Measurements from ENCODE around the gene MAMSTR. TPM values are rescaled to one million over a fixed set of nuclear protein-coding genes. Genes with fewer than 3 reads are reported as not detected.

Gene MAMSTR
- total and polyA plus RNA-seq, 4 donors = 0.89 to 6.6 (median 3.3) TPM

DNA sequence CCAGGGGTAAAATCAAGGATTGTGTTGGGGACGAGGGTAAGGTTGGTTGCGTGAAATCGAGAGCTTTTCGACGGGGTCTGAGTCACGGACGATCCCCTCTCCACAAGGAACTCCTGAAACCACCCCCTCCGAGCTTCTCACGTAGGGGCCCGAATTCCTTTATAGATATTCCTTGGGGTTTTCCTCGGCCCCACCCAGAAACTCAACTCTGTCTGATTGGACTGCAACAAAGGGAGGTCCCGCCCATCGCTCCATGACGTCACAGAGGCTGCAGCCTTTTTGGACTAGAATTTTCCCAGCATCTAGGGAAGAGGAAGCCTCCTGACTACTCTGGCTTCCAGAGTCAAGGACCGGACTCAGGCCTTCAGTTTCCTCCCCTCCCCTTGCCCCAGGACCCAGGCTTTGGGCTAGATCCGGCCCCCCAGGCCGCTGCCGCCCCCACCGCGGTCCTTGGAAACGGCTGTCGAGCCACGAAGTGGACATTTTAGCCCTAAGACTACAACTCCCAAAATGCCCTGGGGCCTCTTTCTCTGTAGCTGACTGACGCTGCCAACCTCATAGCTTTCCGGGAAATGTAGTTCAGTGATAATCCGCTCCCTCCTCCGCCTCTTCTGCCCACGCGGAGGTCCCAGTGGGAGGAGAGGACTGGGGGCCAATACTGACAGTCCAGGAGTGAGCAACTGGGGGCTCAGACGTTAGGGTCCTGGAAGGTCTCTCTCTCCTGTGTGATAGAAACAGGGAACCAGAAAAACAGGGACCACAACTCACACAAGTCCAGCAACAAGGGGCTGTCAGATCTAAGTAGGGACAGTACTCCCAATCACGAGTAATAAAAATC is 27.4 kb upstream of the MAMSTR start, which contains the start of gene IZUMO1:
Gene IZUMO1, minus strand, starts transcription at position 172 of the 838 bp plus-strand sequence. CDS start 1,050 bp downstream, outside the sequence.
- Histone ChIP-seq H3K9me3 (ENCODE audit: control insufficient read depth, insufficient read depth, low read length) (no peaks in the 10 kb centered on the region), H3K36me3 (ENCODE audit: control insufficient read depth, insufficient read depth, low read length) (peaks cover 8% of the 10 kb centered on the region), H3K27me3 (ENCODE audit: control insufficient read depth, insufficient read depth, low read length) (peaks cover 31% of the 10 kb centered on the region), H3K4me3 (ENCODE audit: low read depth, low read length) (peak within 1 kb of the TSS; percentile 55), H3K4me1 (ENCODE audit: control insufficient read depth, insufficient read depth, low read length) (peaks cover 12% of the 10 kb centered on the region), H3K27ac (ENCODE audit: low read depth, low read length) (peak within 1 kb of the TSS; percentile 67)
- under 1% methylated on average over 18 of the region's 31 CpGs for WGBS (ENCODE audit: insufficient coverage)
- peak in 5 of 6 donors; percentile 64 to 97 (median 79) for DNase-seq (ENCODE audit: low read depth in 4 of 6, low spot score in 6 of 6)

DNA sequence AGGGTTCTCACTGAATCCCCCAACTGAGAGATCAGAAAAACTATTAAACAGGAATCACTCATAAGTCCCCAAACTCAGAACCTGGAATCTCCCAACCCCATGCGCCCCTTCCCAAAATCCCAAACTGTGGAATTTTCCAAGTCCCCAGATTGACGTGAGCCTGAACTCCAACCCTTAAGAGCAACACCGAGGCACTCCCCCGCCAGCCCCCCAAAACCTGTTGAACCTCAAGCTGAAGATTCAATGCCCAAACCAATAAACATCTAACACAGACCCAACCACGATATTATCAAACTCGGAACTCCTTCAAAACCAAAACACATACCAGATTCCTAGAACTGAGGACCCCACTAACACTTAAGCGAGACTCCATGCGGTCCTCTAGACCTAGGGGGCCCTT is 26.6 kb upstream of the MAMSTR start:
- no peaks in the 10 kb centered on the region for H3K9me3 ChIP-seq (ENCODE audit: control insufficient read depth, insufficient read depth, low read length)
- DNase-seq (ENCODE audit: low read depth in 4 of 6, low spot score in 6 of 6) = no peak
- 49% methylated on average over 8 of the region's 8 CpGs for WGBS (ENCODE audit: insufficient coverage)
- H3K4me3 ChIP-seq (ENCODE audit: low read depth, low read length) = no peak overlapping the region
- H3K4me1 ChIP-seq (ENCODE audit: control insufficient read depth, insufficient read depth, low read length) = peaks cover 19% of the 10 kb centered on the region
- peaks cover 8% of the 10 kb centered on the region for H3K36me3 ChIP-seq (ENCODE audit: control insufficient read depth, insufficient read depth, low read length)
- H3K27ac ChIP-seq (ENCODE audit: low read depth, low read length) = no peak overlapping the region
- peaks cover 24% of the 10 kb centered on the region for H3K27me3 ChIP-seq (ENCODE audit: control insufficient read depth, insufficient read depth, low read length)

DNA sequence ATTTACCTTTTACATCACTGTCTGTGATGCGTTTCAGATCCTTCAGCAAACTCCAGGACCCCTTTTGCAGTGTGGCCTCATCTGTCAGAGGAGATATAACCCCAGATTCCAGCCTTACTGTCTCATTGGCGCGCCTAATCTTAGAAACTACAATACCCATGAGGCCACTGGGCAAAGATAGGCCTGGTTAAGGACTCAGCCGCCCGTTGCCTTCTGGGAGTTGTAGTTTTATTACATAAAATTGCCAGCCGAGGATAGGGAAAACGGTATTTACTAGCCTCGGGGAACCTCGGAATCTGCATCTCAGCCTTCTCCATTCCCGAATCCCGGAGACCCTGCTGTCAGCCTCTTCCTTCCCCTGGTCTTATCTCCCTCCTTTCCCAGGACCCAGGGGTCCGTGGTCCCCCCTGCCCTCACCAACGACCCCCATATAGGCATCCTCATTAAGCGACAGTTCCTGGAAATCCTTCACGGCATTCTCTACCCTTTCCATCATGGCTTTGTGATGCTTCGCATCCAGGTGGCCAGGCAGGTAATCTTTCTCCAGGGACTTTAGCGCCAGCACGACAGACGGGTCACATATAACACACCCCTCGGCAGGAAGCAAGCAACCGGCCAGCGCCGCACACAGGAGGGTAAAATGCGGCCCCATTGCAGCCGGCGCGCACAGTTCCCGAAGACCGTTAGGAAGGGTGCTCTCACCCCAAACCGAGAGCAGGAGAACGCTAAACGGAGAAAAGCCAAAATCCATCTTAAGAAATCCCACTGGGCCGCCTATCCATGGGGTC is 25.9 kb upstream of the MAMSTR start:
- H3K4me3 ChIP-seq (ENCODE audit: low read depth, low read length) = no peak overlapping the region
- H3K4me1 ChIP-seq (ENCODE audit: control insufficient read depth, insufficient read depth, low read length) = peaks cover 26% of the 10 kb centered on the region
- H3K27me3 ChIP-seq (ENCODE audit: control insufficient read depth, insufficient read depth, low read length) = peaks cover 21% of the 10 kb centered on the region
- H3K9me3 ChIP-seq (ENCODE audit: control insufficient read depth, insufficient read depth, low read length) = no peaks in the 10 kb centered on the region
- peaks cover 3% of the 10 kb centered on the region for H3K36me3 ChIP-seq (ENCODE audit: control insufficient read depth, insufficient read depth, low read length)
- H3K27ac ChIP-seq (ENCODE audit: low read depth, low read length) = no peak overlapping the region
- 17% methylated on average over 28 of the region's 33 CpGs for WGBS (ENCODE audit: insufficient coverage)
- peak in 3 of 6 donors; percentile 43 to 93 (median 84) for DNase-seq (ENCODE audit: low read depth in 4 of 6, low spot score in 6 of 6)

GRCh38 chr19:48742096-48742495 is 22.6 kb upstream of the MAMSTR start:
- WGBS (ENCODE audit: insufficient coverage) = 100% methylated on average over 2 of the region's 11 CpGs

DNA sequence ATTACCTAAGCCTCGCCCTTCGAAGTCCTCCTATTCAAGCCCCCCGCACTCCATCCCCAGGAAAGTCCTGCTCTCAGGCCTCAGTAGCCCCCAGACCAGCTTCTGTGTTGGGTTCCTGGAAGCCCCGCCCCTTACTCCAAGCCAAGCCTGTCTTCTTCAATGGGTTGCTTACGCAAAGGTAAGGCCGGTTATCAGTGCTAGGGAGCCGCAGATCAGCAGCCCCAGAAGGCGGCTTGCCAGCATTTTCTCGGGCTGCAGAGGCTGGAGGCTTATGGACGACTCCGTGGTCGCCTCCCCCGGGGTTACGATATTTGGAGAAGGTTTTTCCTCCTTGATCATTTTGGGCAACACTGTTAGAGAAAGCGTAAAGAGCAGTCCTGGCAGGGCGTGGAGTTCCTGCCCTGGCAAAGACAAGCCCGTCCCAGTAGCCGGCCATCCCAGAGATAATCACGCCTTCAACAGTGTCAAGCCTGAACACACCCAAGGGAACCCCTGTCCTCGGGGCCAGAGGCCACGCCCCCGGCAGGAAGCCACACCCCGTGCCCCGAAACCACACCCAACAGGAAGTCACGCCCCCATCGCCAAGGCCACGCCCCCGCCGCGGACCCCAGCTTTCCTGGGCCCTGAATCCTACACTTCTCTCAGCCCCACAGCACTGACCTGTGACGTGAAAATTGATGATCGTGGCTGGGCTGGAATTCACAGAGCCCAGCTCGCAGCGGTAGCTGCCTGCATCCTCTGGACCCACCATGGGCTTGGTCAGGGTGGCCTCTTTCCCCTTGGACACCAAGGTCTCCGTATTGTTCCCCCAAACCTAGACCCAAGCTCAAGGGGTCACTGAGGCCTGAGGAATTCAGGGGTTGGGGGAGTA is 21.8 kb upstream of the MAMSTR start:
- WGBS (ENCODE audit: insufficient coverage) = 48% methylated on average over 23 of the region's 35 CpGs
- peaks cover 18% of the 10 kb centered on the region for H3K27me3 ChIP-seq (ENCODE audit: control insufficient read depth, insufficient read depth, low read length)
- no peaks in the 10 kb centered on the region for H3K36me3 ChIP-seq (ENCODE audit: control insufficient read depth, insufficient read depth, low read length)
- no peak for DNase-seq (ENCODE audit: low read depth in 4 of 6, low spot score in 6 of 6)
- no peak overlapping the region for H3K4me3 ChIP-seq (ENCODE audit: low read depth, low read length)
- H3K9me3 ChIP-seq (ENCODE audit: control insufficient read depth, insufficient read depth, low read length) = no peaks in the 10 kb centered on the region
- peaks cover 35% of the 10 kb centered on the region for H3K4me1 ChIP-seq (ENCODE audit: control insufficient read depth, insufficient read depth, low read length)
- H3K27ac ChIP-seq (ENCODE audit: low read depth, low read length) = peak overlapping the region; percentile 19

More at GRCh38 chr19:48742096-48742495, 22.6 kb upstream of the MAMSTR start:
- Histone ChIP-seq H3K4me1 (ENCODE audit: control insufficient read depth, insufficient read depth, low read length) (peaks cover 38% of the 10 kb centered on the region), H3K9me3 (ENCODE audit: control insufficient read depth, insufficient read depth, low read length) (no peaks in the 10 kb centered on the region), H3K4me3 (ENCODE audit: low read depth, low read length) (no peak overlapping the region), H3K27me3 (ENCODE audit: control insufficient read depth, insufficient read depth, low read length) (peaks cover 23% of the 10 kb centered on the region), H3K27ac (ENCODE audit: low read depth, low read length) (no peak overlapping the region), H3K36me3 (ENCODE audit: control insufficient read depth, insufficient read depth, low read length) (no peaks in the 10 kb centered on the region)
- DNase-seq (ENCODE audit: low read depth in 4 of 6, low spot score in 6 of 6) = no peak

DNA sequence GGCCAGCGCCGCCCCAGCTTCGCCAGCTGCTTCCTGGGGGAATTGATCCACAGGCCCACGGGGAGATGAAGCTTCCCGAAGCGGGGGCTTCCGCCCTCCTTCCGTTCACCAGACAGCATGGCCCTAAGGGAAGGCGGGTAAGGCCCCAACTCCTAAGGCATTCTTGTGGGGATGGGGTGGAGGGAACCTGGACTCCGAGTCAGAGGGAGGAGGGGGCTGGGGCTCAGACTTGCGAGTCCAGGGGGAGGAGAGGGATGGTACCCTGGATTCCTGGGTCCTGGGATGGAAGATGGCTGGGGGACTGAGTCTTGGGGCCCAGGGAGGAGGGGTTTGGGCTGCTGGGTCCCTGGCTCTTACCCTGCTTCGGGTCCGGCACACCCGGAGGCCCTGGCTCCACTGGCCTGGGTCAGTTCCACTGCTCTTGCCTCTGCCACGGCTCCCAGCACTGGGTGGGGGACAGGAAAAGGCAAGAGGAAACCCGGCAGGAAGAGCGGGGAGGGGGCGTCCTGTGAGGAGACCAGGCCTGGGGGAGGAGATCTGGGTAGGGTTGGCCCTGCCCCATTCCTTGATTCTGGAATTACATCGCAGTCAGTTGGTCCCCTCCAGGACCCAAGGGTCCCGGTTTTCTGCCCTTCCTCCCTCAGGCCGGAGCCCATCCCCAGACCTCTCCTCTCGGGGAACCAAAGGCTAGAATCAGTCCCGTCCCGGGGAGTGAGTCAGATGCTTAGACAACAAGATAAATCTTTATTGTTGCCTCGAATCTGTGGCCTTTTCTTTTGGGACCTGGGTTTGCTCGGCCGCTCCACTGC is 20.8 kb upstream of the MAMSTR start, which contains the start of gene RASIP1:
Gene RASIP1, minus strand, starts transcription at position 447 of the 809 bp plus-strand sequence. Its CDS starts 328 bp downstream, at position 119.
- peaks cover under 1% of the 10 kb centered on the region for H3K36me3 ChIP-seq (ENCODE audit: control insufficient read depth, insufficient read depth, low read length)
- H3K4me3 ChIP-seq (ENCODE audit: low read depth, low read length) = peak within 1 kb of the TSS; percentile 27
- DNase-seq (ENCODE audit: low read depth in 4 of 6, low spot score in 6 of 6) = no peak
- peaks cover 31% of the 10 kb centered on the region for H3K4me1 ChIP-seq (ENCODE audit: control insufficient read depth, insufficient read depth, low read length)
- peaks cover 8% of the 10 kb centered on the region for H3K27me3 ChIP-seq (ENCODE audit: control insufficient read depth, insufficient read depth, low read length)
- no peaks in the 10 kb centered on the region for H3K9me3 ChIP-seq (ENCODE audit: control insufficient read depth, insufficient read depth, low read length)
- H3K27ac ChIP-seq (ENCODE audit: low read depth, low read length) = peak within 1 kb of the TSS; percentile 19
- 57% methylated on average over 18 of the region's 27 CpGs for WGBS (ENCODE audit: insufficient coverage)

DNA sequence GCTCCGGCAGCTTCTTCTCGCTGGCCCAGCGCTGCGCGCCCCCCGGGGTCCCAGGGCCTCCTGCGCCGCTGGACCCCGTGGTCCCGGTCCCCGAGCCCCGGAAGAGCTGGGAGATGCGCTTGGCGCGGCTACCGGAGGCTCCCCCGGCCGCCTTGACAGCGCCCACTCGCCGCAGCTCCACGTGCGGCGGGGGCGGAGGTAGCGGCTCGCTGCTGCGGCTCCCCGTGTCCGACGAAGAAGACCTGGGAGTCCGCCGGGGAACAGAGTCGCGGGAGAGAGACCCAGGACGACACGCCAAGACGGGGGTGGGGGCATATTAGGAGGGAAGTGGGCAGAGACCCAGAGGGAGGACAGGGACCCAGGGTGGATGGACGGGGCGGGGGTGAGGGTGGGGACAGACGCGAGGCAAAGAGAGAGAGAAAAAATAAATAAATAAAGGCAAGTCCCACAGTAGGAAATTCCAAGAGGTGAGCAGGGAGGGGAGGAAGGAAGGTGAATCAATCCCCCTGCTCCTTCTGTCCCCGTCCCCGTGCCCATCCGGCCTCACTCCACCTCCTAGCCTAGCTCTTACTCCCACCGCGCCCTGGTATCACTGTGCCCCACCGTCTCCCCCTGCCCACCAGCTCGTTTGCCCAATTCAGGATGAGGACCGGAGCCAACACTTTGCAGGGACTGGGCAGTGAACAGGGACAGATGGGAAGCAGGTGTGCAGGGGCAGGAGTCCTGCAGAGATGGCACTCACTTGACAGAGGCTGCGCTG is 20.1 kb upstream of the MAMSTR start:
- peaks cover 36% of the 10 kb centered on the region for H3K4me1 ChIP-seq (ENCODE audit: control insufficient read depth, insufficient read depth, low read length)
- peaks cover 12% of the 10 kb centered on the region for H3K27me3 ChIP-seq (ENCODE audit: control insufficient read depth, insufficient read depth, low read length)
- peaks cover 3% of the 10 kb centered on the region for H3K36me3 ChIP-seq (ENCODE audit: control insufficient read depth, insufficient read depth, low read length)
- peak overlapping the region; percentile 19 for H3K27ac ChIP-seq (ENCODE audit: low read depth, low read length)
- H3K4me3 ChIP-seq (ENCODE audit: low read depth, low read length) = peak overlapping the region; percentile 27
- no peaks in the 10 kb centered on the region for H3K9me3 ChIP-seq (ENCODE audit: control insufficient read depth, insufficient read depth, low read length)
- WGBS (ENCODE audit: insufficient coverage) = 3% methylated on average over 45 of the region's 51 CpGs
- DNase-seq (ENCODE audit: low read depth in 4 of 6, low spot score in 6 of 6) = peak in 2 of 6 donors; percentile 18 to 34

Measured in spinal cord (tissue), 10 donors.